Endothelial cell of umbilical vein (primary cell): Measurements from ENCODE around the gene URGCP. TPM values are rescaled to one million over a fixed set of nuclear protein-coding genes. Genes with fewer than 3 reads are reported as not detected.

Experiments
- BruUV-seq: library from RNA; stranded (reverse); fragments of 400-500 nt; replicated peaks from 2 replicates; lab custom pipeline; 2021; lab: Mats Ljungman, UMichigan
- CTCF ChIA-PET: fragments of 300-600, 350-600 bp; sonication (Branson Sonifier 250); formaldehyde crosslinking; loops from one replicate; lab custom pipeline; 2021; ENCODE audit warnings: antibody characterized with exemption, inconsistent platforms; lab: Charles Lee
- POLR2A ChIA-PET: fragments of 300-600, 350-600 bp; sonication (Branson Sonifier 250); formaldehyde crosslinking; loops from one replicate; lab custom pipeline; 2021; ENCODE audit warnings: antibody characterized with exemption, inconsistent platforms; lab: Charles Lee
- DNase-seq: peaks from one replicate; pipeline ENCODE4 v3.0.0-alpha.2; 2011; ENCODE audit warnings: low read depth, low spot score
- FAIRE-seq: peaks from 2 replicates; lab custom pipeline; 2011; peaks lifted over from hg19 to GRCh38; lab: Jason Lieb, UNC
- H2AFZ ChIP-seq: 2 replicates; pipeline ENCODE4 v1.6.0; 2012; ENCODE audit warnings: low read depth, low read length, control low read depth, inconsistent platforms
- H3K27ac ChIP-seq: 2 replicates; pipeline ENCODE4 v1.5.1; 2011; ENCODE audit warnings: low read depth, mild to moderate bottlenecking, control low read depth, low read length, moderate library complexity; ENCODE audit not compliant: insufficient read depth
- H3K27me3 ChIP-seq, 2 experiments: 2 replicates each; pipeline versions ENCODE4 v1.6.0 to v1.6.1; 2011; ENCODE audit warnings: low read length in 2 of 2, mixed read lengths in 1 of 2; ENCODE audit not compliant: control insufficient read depth in 2 of 2, insufficient read depth in 2 of 2
- H3K36me3 ChIP-seq, 2 experiments: 2 replicates in 1 of 2; 3 replicates in 1 of 2; pipeline ENCODE4 v1.5.1; 2011; ENCODE audit warnings: low read length in 2 of 2, mild to moderate bottlenecking in 1 of 2, moderate library complexity in 1 of 2; ENCODE audit not compliant: control insufficient read depth in 2 of 2, insufficient read depth in 2 of 2; ENCODE audit errors: extremely low read depth in 1 of 2
- H3K4me1 ChIP-seq: 3 replicates; pipeline ENCODE4 v1.5.1; 2011; ENCODE audit warnings: mild to moderate bottlenecking, low read length; ENCODE audit not compliant: control insufficient read depth, insufficient read depth; ENCODE audit errors: extremely low read depth
- H3K4me2 ChIP-seq: 2 replicates; pipeline ENCODE4 v1.6.1; 2011; ENCODE audit warnings: low read length, control low read depth, mixed read lengths; ENCODE audit not compliant: insufficient read depth
- H3K4me3 ChIP-seq, 3 experiments: fragments of 200-600 bp in 1 of 3; sonication (generic), shearing (Covaris generic) in 1 of 3; replicated peaks in 1 of 3; 2 replicates each; pipeline ENCODE4 v1.5.1; 2011 to 2016; ENCODE audit warnings: control low read depth in 3 of 3, low read length in 3 of 3, mild to moderate bottlenecking in 2 of 3, inconsistent platforms in 1 of 3, low read depth in 1 of 3, moderate library complexity in 1 of 3; ENCODE audit not compliant: insufficient read depth in 1 of 3
- H3K79me2 ChIP-seq: 2 replicates; pipeline ENCODE4 v1.6.0; 2012; ENCODE audit warnings: low read length, inconsistent platforms; ENCODE audit not compliant: control insufficient read depth, insufficient read depth
- H3K9ac ChIP-seq: replicated peaks from 2 replicates; pipeline ENCODE3; 2011; ENCODE audit warnings: low read length, control low read depth; ENCODE audit not compliant: insufficient read depth; ENCODE audit errors: extremely low read depth
- H3K9me1 ChIP-seq: replicated peaks from 3 replicates; pipeline ENCODE4 v1.6.0; 2011; ENCODE audit warnings: mild to moderate bottlenecking, low read length; ENCODE audit not compliant: control insufficient read depth, insufficient read depth; ENCODE audit errors: extremely low read depth
- H3K9me3 ChIP-seq: replicated peaks from 2 replicates; pipeline ENCODE4 v1.5.1; 2012; ENCODE audit warnings: low read length, inconsistent platforms; ENCODE audit not compliant: control insufficient read depth, insufficient read depth
- H4K20me1 ChIP-seq: replicated peaks from 2 replicates; pipeline ENCODE3; 2011; ENCODE audit warnings: mild to moderate bottlenecking, low read length; ENCODE audit not compliant: control insufficient read depth, insufficient read depth; ENCODE audit errors: extremely low read depth
- CTCF ChIP-seq, 2 donors: IDR thresholded peaks; 1 replicate in 1 of 2; 2 replicates in 1 of 2; pipeline ENCODE4 v1.5.1; 2011; ENCODE audit warnings: low read length in 2 of 2, mild to moderate bottlenecking in 2 of 2, moderate library complexity in 2 of 2, control low read depth in 1 of 2, inconsistent platforms in 1 of 2, low read depth in 1 of 2; ENCODE audit not compliant: insufficient read depth in 1 of 2; ENCODE audit errors: extremely low read depth in 1 of 2
- EZH2 ChIP-seq: IDR thresholded peaks from 2 replicates; pipeline ENCODE4 v1.6.1; 2012; ENCODE audit warnings: borderline replicate concordance, low read depth, mild to moderate bottlenecking, moderate library complexity, low read length, inconsistent platforms; ENCODE audit not compliant: severe bottlenecking
- FOS ChIP-seq: IDR thresholded peaks from 2 replicates; pipeline ENCODE4 v1.6.1; 2011; ENCODE audit warnings: mild to moderate bottlenecking, low read length, moderate library complexity, borderline replicate concordance; ENCODE audit not compliant: insufficient read depth
- GATA2 ChIP-seq: IDR thresholded peaks from 2 replicates; pipeline ENCODE4 v1.7.0; 2011; ENCODE audit warnings: low read depth, mild to moderate bottlenecking, moderate library complexity, mixed read lengths, low read length; ENCODE audit not compliant: insufficient read length, insufficient read depth
- JUN ChIP-seq: IDR thresholded peaks from 2 replicates; pipeline ENCODE4 v1.6.1; 2011; ENCODE audit warnings: borderline replicate concordance, low read depth; ENCODE audit not compliant: insufficient read length, insufficient read depth
- MAX ChIP-seq: IDR thresholded peaks from 2 replicates; pipeline ENCODE4 v1.6.1; 2011; ENCODE audit not compliant: insufficient read depth, insufficient read length
- MYC ChIP-seq: IDR thresholded peaks from one replicate; pipeline ENCODE4 v1.6.1; 2011; ENCODE audit warnings: mild to moderate bottlenecking, low read depth, low read length
- POLR2A ChIP-seq: IDR thresholded peaks from 2 replicates; pipeline ENCODE4 v1.6.1; 2012; ENCODE audit warnings: low read depth, mild to moderate bottlenecking, control low read depth, low read length
- POLR2AphosphoS5 ChIP-seq: IDR thresholded peaks from 2 replicates; pipeline ENCODE4 v1.6.1; 2012; ENCODE audit warnings: low read depth, mild to moderate bottlenecking, control low read depth, low read length, moderate library complexity; ENCODE audit not compliant: insufficient read depth
- dilution Hi-C: fragments of 300-500 bp; cut with MboI; formaldehyde crosslinking; loops from one replicate; pipeline ENCODE4 v1.15.0; 2019; ENCODE audit warnings: low sequenced_read_pairs; ENCODE audit not compliant: extremely low pct_ligation_motif_present
- intact Hi-C: fragments of 100-400 bp; cut with micrococcal nuclease; formaldehyde crosslinking; loops from one replicate; pipeline ENCODE4 v1.10.0; 2022
- polyA plus RNA-seq, 4 experiments: library from polyadenylated mRNA; depleted of rRNA in 3 of 4; stranded (reverse) in 3 of 4; unstranded in 1 of 4; fragments of >200 nt; gene quantifications; 2 replicates each; pipeline versions ENCODE4 v1.2.1 to v1.2.3, GENCODE V29; 2011 to 2012; ENCODE audit warnings: missing spikeins in 1 of 4
- total RNA-seq: library from RNA; stranded (reverse); gene quantifications from 2 replicates; pipeline ENCODE4 v1.2.3, GENCODE V29; 2021

URGCP gene
- total and polyA plus RNA-seq, 2 donors (not counting 3 experiments of a cell fraction or from before 2014, with no cell fraction given), result 13.1 to 25.3 TPM

DNA sequence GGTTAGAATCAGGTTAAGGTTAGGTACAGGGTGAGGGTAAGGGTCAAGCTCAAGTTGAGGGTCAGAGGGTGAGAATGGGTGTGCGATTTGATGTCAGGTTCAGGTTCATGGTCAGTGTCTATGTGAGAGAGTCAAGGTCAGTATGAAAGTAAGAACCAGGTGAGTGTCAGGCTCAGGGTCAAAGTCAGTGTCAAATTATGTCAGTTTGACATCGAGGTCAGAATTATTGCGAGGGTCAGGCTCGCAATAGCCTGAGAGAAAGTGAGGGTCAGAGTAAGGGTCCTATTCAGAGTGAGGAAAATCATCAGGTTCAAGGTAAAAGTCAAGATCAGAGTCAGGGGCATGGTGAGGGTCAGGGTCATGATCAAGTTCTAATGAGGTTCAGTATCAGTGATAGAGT, 50.1 kb downstream of the URGCP start:
- no peaks in the 10 kb centered on the region for H3K9me3 ChIP-seq
- H3K4me2 ChIP-seq, result no peak overlapping the region
- H3K27ac ChIP-seq, result no peak overlapping the region
- POLR2A ChIA-PET, result no interaction called here
- H3K27me3 ChIP-seq, result peaks cover 0 to 2% of the 10 kb centered on the region in 2 experiments
- TF ChIP-seq EZH2 (no peak), MYC (no peak), JUN (no peak), POLR2A (no peak), GATA2 (no peak), FOS (no peak), POLR2AphosphoS5 (no peak), MAX (no peak), CTCF (IDR thresholded peaks at IDR 0.05; ENCODE audit: extremely low read depth in 1 of 2, insufficient read depth in 1 of 2, low read depth in 1 of 2, low read length in 2 of 2) (no peak)
- no peaks in the 10 kb centered on the region for H3K9me1 ChIP-seq
- DNase-seq (no peak), FAIRE-seq (no peak)
- no peaks in the 10 kb centered on the region for H4K20me1 ChIP-seq
- intact Hi-C loops, result no loop called here
- no peak overlapping the region for H2AFZ ChIP-seq
- H3K9ac ChIP-seq, result no peak overlapping the region
- CTCF ChIA-PET, result interaction anchor here (1.0 kb wide), 1 partner anchor 17 kb away, joined by 3 read pairs; no protein-coding TSS in a partner anchor
- dilution Hi-C loops, result no loop called here
- H3K36me3 ChIP-seq, result no peaks in the 10 kb centered on the region
- no peak overlapping the region for H3K4me3 ChIP-seq
- H3K79me2 ChIP-seq, result no peaks in the 10 kb centered on the region
- BruUV-seq, result no TSS peak
- no peaks in the 10 kb centered on the region for H3K4me1 ChIP-seq
